B cell (primary cell): ENCODE measurements around the gene MAP10.

ENCODE experiments used
- CTCF ChIP-seq: fragments of 200-600 bp; IDR thresholded peaks from one replicate; pipeline ENCODE4 v1.8.0; 2022; ENCODE audit warnings: antibody characterized with exemption, mild to moderate bottlenecking
- EZH2 ChIP-seq: IDR thresholded peaks from 2 replicates; pipeline ENCODE4 v1.6.1; 2012; ENCODE audit warnings: borderline replicate concordance, low read depth, mild to moderate bottlenecking, moderate library complexity, low read length; ENCODE audit not compliant: insufficient read depth, poor library complexity, severe bottlenecking

GRCh38 chr1:232765542-232765941 is 39.7 kb upstream of the MAP10 start:
- no peak for TF ChIP-seq CTCF
- no peak for TF ChIP-seq EZH2
